CD4-positive, alpha-beta T cell treated with Interleukin-10 for 1 hour (primary cell): ENCODE results near the gene PBX4.

ENCODE experiments used
- DNase-seq: peaks from one replicate; pipeline ENCODE4 v3.0.0-alpha.2; 2020

The PBX4 gene

DNA sequence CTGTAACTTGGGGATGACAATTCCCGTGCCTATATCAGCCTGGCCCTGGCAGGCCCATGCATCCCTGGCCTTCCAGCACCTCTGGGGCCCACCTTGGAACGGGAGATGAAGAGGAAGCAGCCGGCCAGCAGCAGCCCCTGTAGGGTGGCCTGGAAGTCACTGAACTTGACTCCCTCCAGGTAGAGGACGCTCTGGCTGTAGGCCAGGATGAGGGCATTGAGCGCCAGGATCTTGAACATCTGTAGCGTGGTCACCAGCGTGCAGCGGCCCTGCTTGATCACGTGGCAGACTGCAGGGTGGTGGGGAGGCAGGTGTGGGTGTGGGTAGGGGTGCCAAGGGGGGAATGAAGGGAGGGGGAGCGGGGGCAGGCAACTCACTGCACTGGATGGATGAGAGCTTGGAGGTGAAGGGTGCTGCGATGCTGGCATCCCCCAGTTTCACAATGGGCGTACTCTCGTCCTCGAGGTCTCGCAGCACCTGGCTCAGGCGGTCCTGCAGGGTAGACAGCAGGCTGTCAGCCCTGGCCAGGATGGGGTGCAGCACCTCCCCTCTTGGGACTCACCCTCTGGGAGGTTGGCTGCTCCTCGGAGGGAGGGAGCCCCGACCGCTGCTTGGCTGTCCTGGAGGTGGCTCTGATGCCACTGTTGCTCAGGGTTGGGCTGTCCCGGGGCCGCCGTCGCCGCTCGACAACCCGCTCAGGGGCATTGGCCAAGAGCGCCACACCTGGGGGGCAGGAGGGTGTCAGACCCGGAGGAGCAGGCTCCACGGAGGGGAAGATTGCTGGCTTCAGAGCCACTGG lies 28.7 kb upstream of the PBX4 start:
- no peak for DNase-seq

DNA sequence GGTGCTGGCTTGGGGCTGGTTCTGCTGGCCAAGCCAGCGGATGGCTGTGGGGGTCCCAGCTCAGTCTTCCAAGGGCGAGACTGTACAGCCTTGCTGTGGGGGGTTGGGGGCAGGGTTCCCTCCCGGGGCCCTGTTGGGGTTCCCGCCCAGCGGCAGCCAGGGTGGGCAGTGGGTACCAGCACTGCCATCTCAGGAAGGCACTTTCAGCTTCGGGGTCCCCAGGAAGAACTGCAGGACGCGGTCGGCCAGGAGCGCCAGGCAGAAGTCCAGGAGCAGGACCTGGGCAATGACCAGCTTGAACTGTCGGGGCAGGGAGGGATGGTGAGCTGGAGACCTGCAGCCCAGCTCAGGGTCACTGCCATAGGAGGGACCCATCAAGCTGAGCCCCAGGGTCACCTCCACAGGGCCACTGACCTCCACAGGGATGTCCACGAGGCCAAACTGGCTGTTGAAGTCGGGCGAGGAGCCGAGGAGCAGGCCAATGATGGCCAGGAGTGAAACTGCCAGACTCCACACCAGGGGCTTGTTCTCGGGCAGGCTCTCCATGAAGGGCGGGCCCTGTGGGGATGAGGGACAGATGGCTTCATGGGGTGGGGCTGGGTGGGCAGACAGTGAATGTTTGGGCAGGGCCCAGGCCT lies 26.9 kb upstream of the PBX4 start:
- DNase-seq: no peak

GRCh38 chr19:19644054-19644388 lies 25.5 kb upstream of the PBX4 start:
- no peak for DNase-seq

- DNase-seq: peak; percentile 90
Measured at GRCh38 chr19:19643158-19644053, 24.9 kb upstream of the PBX4 start, which contains the start of gene GMIP. TSS of gene GMIP (minus strand) at chr19:19643657. CDS start at chr19:19643529, 128 bp downstream.

DNA sequence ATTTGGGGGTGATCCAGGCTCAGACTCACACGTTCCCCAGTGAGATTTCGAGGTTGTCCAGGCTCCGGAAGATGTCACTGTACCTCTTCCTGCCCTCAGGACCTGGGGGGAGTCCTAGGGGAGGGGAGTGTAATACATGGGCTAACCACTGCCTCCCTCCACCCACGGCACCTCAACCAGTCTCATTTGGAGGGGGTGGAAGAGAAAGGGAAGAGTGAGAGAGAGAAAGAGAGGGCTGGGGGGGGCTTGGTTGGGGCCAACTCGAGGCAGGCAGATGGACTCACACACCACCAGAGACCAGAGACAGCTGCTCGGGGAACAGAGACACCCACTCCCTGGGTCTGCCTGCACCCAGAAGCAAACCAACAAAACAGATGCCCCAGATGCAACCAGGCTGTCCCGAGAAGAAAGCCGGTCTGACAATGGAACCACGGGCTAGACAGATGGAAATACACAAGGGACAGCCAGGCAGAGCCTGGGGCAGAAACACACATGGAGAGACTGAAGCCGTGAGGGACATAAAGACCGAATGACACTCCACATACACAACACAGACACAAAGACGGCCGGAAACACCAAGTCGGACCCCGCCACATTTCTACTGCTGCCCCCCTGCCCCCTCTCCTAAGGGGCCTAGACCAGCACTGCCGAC lies 24.1 kb upstream of the PBX4 start:
- peak; percentile 72 for DNase-seq

DNA sequence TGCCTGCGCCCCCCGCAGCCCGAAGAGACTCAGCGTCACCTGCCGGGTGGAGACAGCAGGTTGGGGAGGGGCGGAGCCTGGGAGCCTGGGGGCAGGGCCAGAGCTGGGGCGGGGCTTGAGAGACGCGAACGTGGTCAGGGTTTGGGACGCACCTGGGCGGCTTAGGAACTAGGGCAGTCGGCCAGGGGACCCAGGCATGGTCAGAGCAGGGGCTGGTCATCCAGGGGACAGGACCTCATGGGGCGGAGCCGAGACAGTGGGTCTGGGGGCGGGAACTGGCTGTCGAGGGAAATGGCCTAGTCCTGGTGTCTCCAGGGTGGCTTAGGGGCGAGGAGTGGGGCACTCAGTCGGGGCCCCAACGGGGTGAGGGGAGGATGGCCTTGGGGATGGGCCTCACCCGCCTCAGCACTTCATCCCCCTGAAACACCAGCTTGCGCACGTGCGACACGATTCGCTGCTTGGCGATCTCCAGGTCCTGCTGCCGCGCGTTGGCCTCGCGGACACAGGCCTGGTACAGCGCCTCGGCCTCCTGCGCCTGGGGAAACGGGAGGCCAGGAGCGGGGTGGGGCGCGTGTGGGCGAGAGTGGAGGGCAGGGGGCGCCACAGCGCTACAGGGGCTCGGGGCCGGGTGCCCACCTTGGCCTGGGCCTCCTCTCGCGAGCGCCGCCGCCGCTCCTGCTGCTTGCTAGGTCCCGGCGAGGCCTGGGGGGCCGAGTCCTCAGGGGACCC lies 19.2 kb upstream of the PBX4 start:
- DNase-seq: no peak

DNA sequence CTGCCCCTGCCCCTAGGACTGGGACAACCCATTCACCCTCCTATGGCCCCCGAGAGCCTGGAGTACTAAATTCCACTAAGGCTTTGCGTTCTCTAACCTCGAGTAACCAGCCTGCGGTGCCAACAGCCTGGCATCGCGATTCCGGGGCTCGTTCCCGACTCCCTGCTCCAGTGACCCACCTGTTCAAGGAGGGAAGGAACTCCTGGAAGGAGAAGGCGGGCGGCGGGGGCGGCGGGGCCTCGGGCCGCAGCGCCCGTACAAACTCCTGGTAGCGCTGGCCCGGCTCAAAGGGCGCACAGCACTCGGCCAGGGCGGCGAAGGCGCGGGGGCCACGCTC lies 18.7 kb upstream of the PBX4 start:
- DNase-seq: no peak

GRCh38 chr19:19636573-19637185 lies 18.2 kb upstream of the PBX4 start:
- no peak for DNase-seq

DNA sequence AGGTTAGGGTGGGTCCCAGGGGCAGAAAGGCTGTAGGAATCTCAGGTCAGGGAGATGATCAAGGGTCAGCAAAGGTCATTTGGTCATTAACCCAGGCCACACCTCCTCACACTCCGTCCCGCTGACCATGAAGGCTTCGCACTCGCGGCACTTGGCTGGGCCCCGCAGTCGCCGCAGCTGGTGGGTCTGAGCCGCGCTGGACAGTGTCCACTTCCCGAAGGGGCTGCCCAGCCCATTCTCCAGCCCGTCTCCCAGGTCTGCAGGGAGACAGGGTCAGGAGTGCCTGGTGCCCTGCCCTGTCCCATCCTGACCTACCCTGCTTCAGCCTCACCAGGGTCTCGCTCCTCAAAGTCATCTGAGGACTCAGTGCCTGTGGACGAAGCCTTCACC lies 16.8 kb upstream of the PBX4 start:
- no peak for DNase-seq

GRCh38 chr19:19634516-19635312 lies 16.2 kb upstream of the PBX4 start:
- DNase-seq: no peak

- DNase-seq: no peak
Measured at GRCh38 chr19:19633711-19634515, 15.4 kb upstream of the PBX4 start.

DNA sequence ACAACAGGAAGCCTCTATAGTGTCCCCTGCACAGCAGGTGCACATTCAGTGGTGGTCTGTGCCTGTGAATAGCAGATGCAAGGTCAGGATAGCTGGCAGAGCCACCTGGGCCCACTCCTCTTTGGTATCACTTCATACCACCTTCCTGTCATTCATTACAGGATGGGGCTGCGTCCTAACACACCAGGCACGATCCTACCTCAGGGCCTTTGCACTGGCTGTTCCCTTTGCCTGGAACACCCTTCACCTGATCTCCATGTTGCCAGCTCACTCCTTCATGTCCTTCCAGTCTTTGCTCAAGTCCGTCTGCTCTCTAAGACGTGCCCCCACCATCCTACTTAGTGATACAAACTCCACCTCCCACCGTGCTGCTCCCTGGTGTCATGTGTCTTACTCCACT lies 14.2 kb upstream of the PBX4 start:
- no peak for DNase-seq

DNA sequence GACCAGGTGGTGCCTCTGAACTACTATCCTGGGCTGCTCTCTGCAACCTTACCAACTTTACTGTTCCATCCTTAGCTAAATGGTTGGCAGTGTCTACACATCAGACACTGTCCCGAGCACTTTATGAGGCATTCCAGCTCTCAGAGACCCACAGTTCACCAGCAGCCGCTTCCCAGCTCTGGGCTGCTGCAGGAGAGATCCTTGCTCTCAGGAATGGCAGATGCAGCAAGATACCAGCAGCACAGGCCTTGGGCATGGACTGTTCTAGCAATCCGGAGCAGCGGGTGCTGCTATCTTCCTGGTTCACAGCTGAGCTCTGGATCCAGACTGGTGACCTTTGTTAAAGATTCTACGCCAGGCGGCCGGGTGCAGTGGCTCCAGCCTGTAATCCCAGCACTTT lies 12.9 kb upstream of the PBX4 start:
- no peak for DNase-seq

DNA sequence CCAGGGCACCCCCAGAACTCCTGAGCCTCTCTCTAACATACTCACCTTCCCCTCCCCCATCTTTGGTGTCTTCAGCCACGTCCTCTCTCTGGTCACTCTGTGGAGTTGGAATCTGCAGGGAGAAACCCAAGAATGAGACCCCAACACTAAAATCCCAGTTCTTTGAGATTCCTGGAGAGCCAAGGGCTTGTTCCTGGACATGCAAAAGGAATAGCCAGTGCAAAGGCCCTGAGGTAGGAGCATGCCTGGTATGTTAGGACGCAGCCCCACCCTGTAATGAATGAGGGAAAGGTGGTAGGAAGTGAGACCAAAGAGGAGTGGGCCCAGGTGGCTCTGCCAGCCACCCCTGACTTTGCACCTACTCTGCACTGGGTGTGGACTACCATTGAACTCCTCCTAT lies 11.9 kb upstream of the PBX4 start:
- no peak for DNase-seq

DNA sequence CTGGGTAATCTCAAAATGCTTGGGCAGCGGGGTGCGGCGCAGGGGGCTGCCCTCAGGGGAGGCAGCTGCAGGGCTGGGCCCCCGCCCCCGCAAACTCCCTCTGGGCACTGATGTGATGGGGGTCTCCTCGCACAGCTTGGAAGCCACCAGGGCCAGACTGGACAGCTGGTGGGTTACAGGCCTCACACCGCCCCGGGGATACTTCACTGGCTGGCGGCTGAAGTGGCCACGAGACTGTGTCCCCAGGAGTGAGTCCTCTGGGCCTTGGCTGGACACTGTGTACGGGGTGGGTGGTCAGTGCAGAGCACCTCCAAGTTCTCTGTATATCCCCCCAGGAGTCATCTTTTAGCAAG lies 11.6 kb upstream of the PBX4 start:
- no peak for DNase-seq

GRCh38 chr19:19628501-19629134 lies 10.1 kb upstream of the PBX4 start:
- DNase-seq: peak; percentile 30

- peak; percentile 86 for DNase-seq
Measured at GRCh38 chr19:19627621-19628500, 9.4 kb upstream of the PBX4 start, which contains the start of gene LPAR2. TSS of gene LPAR2 (minus strand) at chr19:19628220. CDS start at chr19:19627275, 945 bp downstream.
